ENCODE results near the gene EMD.
"Not testable (repeated sequence)": the region's sequence is repeated elsewhere in the genome, so short reads cannot be mapped to it uniquely, and the experiment has no call there.

Gene EMD

DNA sequence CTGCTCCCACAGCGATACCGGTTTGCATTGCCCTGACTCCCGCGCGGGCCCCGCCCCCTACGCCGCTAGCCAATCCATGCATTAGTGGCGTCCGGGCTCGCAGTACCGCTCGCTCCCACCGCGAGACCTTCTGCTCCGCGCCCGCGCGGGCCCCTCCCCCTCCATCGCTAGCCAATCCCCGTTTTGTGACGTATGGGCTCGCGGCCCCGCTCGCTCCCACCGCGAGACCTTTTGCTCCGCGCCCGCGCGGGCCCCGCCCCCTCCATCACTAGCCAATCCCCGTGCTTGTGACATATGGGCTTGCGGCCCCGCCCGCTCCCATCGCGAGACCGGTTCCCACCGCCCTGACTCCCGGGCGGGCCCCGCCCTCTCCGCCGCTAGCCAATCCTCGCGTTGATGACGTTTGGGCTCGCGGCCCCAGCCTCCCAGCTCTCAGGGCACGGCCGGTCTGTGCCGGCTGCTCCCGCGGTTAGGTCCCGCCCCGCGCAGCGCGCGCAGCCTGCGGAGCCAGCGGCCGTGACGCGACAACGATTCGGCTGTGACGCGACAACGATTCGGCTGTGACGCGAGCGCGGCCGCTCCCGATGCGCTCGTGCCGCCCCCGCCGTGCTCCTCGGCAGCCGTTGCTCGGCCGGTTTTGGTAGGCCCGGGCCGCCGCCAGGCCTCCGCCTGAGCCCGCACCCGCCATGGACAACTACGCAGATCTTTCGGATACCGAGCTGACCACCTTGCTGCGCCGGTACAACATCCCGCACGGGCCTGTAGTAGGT is at the start of gene EMD:
Gene EMD, plus strand, starts transcription at position 497 of the 770 bp plus-strand sequence. Its CDS starts 190 bp downstream, at position 687.
- DNase-seq (ENCODE audit: low spot score): peak; percentile 89

DNA sequence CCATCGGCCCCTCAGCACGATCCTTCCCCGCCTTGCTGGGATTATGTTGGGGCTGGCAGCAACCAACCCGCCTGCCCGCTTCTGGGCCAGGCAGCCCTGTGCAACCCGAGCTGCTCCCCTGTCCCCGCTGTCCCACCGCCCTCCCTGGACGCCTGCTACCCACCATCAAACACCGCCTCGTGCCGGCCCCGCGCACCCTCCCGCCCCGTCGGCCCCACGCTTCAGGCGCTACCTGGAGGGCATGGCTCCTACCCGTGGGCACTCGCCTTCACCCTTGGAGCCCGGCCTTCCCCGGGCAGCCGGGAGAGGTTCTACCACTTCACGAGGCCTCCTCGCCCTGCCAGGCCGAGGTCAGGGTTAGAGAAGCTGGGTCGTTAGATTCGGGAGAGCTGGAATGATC is 46.5 kb upstream of the EMD start:
- no peak for DNase-seq (ENCODE audit: low spot score)

DNA sequence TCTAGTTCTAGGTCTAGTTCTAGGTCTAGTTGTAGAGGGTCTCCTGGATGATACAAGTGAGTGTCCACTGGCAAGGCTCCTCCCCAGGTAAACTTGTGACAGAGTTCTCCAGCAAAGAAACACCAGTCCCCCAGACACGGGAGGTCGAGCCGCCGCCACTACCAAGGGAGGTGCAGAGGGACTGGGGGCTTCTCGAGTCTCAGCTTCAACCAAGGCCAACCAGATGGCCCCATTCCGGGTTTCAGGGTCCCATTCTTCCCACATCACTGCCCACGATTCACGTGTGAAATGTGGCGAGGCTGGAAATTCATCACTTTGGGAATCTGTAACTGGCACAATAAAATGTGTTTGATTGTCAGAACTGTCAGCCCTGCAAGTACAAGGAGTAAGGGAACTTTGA is 46.0 kb upstream of the EMD start:
- no peak for DNase-seq (ENCODE audit: low spot score)

DNA sequence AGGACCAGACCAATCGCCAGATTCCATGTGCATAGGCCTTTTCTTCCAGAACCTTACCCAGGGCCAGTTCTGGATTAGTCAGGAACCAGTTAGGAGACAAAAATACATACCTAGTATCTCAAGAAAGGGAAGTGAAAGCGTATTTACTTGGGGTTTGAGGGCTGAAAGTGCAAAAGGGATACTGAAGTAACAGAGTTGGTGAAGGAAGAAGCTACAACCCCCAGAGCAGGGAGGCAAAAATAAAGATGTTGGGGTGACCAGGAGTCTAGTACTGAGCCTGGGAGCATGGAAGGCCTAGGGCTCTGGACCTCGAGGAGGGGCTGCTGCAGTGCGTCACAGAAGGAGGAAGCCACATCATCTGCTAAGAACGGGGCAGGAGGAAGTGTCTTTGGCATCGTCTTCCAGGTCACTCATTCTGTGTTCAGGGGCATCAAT is 45.2 kb upstream of the EMD start:
- peak; percentile 54 for DNase-seq (ENCODE audit: low spot score)

DNA sequence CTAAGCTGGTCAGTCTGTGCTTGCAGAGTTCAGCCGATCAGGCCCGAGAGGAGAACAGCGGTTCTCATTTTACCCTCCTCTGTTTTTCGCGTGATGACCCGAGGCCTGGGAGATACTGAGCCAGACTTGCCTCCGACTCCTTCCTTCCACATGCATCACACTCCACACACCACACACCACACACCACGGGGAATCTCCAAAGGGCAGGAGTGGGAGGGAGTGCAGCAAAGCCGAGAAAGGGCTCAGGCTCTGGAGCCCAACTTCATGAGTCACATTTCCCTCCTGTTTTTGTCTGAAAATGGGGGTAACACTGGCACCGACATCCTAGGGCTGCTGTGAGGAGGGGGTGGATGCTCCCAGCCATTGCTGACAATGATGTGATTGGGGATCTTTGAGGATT is 44.6 kb upstream of the EMD start:
- DNase-seq (ENCODE audit: low spot score): no peak

DNA sequence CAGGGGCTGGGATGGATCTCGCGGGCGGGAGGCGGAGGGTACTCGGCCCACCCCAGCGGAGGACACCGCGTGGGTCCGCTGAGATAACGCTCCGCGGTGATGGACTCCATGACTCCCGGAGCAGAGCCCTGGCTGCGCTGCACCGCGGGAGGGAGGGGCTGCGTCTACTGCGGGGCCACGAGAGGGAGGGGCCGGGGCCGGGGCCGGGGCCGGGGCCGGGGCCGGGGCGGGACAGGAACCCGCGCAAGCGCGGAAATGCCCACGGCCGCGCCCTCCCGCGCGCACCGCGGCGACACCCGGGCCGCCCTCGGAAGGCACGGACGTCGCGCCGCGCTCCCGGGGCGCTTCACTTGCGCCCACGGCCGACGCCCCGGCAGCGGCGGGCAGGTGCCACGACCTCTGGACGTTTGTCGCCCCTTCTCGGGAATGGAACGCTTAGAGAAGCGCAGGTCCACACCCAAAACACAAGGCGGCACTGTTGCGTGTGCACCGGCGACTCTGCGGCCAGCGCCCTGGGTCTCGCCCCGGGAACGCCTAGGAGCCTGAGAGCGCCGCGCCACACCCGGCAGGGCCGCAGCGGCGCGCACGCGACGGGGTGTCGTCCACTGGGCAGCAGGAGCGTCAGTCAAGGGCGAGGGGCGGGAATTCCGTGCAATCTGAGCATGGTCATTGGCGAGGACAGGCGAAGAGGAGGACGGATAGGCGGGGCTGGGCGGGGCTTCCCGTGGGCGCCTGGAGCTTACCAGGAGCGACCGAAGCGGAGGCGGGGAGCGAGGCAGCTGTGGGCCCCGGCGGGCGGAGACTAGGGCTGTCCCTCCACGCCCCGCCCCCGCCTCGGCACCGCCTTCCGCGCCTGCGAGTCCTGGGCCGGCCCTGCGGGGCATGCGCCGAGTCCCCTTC is 37.4 kb upstream of the EMD start:
- DNase-seq (ENCODE audit: low spot score): not testable (repeated sequence)

DNA sequence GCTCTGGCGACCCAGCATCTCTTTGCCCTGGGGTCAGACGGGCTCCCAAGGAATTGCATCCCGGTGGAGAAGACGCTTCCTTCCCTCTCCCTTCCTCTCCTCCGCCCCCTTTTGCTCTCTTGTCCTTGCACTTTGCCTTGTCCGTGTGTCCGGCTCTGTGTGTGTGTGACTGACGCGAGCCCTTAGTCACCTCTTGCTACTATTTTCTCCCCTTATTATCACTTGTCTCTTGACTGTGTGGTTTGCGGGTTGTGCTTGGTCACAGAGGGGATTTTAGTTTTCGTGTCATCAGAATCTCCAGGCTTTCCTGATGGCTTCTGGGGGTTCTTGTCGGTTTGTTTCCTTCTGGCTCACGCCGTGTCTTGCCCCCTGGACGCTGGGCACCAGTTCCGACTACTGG is 36.0 kb upstream of the EMD start:
- DNase-seq (ENCODE audit: low spot score): not testable (repeated sequence)

DNA sequence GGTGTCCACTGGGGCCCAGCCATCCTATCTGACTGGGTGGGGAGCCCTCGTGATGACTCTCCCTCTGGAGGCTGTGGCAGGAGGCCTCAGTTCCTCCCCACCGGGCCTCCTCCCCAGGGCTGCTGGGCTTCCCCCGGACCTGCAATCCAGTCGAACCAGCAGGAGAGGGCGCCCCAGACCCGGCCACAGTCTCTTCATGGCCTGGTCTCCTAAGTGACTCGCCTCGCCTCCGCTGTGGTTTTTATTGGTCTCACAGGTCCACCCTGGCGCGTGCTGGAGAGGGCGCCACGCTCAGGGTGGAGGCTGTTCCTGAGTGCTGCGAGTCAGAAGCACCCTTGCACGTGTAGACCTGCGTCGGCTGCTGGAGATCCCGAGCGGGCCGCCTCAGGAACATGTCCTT is 35.5 kb upstream of the EMD start:
- DNase-seq (ENCODE audit: low spot score): not testable (repeated sequence)

DNA sequence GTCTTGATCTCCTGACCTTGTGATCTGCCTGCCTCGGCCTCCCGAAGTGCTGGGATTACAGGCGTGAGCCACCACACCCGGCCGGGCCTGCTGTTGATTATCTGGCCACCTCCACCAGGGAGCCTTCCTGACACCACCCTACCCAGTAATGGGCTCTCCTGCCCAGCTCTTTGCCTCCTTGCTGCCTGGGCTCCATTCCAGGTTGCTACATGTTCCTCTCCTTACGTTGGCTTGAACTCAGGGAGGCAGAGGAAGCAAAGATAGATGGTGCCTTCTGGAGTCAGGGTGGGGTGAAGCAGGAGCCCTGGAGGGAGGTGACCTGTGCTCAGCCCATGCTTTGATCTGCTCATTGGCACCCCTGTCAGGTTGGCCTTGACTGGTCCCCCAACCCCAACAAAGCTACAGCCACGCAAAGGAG is 31.0 kb upstream of the EMD start:
- no peak for DNase-seq (ENCODE audit: low spot score)

DNA sequence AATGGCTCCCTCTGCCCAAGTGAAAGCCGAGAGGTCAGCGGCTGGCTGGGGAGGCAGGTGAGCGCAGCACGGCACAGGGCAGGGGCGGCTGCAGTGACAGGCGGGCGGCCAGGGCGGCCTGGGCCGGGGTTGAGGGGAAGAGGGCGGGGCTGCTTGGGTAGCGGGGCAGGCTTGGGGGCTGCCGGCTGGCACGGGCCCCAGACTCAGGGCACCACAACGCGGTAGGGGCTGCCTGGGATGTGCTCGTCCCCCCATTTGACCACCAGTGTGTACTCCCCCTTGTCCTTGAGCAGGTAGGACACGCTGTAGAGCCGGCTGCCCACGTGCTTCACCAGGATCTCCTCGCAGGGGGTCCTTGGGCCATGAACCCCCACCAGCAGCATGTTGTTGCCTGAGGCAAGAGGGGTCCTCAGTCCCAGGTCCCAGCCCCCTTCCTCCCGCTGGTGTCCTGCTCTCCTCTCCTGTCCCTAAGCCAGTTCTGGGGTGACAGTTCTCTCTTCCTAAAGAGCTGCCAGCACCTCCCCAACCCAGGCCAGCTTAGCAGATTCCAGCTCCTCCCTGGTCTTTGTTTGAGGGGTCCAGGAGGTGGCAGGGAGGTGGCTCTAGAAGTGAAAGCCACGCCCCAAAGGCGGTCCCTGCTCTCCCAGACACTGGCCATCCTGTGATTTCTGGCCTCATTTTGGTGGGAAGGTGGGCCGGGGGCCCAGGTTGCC is 30.3 kb upstream of the EMD start:
- no peak for DNase-seq (ENCODE audit: low spot score)

DNA sequence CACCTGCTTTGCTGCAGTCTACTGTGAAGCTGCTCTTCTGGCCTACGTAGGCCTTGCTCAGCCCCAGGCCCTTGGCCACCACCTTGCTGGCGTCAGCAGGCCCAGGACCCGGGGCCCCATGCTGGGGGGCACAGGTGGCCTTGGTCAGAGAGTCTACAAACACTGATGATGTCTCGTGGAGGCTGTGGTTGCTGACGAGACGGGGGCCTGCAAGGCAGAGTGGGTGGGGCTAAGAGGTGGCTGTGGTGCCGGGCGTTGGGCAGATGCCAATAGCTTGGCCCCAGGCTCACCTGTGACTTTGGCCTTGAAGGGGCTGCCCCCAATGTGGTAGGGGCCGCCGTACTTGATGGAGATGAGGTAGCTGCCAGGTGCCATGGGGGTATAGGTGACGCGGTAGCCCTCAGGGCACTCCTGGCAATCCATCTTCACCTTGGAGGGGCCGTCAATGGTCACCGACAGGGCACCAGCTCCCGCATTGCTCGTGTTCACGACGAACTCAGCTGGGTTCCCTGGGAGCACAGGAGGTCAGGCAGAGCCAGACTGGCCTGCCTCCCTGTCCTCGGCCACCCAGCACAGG is 29.6 kb upstream of the EMD start:
- DNase-seq (ENCODE audit: low spot score): no peak

DNA sequence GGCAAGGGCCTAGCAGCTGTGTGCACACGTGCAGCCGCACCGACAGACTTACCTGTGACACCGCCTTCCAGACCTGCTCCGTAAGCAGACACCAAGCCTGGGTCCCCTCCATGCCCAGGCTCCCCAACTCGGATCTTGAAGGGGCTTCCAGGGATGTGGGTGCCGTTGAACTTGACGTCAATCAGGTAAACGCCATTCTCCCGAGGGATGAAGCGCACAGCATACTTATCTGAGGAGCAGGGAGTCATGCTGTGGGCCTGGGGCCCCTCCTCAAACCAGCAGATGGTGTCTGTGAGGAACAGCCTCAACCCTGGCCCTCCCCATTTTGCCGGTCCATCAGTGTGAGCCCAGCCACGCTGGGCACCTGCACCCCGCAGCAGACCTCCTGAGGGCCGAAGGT is 29.1 kb upstream of the EMD start:
- no peak for DNase-seq (ENCODE audit: low spot score)

DNA sequence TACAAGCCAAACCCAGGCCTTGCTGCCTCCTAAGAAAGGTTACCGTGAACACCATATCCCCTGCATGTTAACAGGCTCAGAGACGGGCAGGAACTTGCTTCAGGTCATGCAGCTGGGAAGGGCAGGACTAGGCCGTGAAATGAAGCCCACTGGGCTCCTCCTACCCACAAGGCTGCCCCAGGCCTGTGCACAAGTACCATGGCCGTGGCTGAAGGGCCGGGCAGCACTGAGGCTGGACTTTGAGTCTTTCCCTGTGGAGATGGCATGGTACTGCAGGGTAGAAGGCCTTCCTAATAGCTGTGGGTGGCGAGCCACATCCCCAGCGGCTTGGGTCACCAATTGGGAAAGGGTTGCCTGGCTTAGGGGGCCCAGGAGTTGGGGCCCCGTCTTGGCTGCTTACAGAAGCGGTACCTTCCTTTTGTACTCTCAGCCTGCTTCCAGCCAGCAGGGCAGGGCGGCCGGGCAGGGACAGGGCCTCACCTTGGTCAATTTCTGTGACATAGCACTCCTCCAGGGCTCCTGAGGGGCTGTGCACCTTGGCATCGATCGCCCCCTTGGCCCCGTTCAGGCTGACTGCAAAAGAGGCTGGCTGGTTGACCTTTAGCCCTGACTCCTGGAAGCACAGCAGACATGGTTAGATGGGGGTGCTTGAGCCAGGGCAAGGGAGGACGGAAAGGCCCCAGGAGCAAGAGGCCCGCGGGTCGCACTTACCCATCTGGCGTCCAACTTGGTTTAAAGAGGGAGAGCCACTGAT is 28.5 kb upstream of the EMD start:
- no peak for DNase-seq (ENCODE audit: low spot score)

DNA sequence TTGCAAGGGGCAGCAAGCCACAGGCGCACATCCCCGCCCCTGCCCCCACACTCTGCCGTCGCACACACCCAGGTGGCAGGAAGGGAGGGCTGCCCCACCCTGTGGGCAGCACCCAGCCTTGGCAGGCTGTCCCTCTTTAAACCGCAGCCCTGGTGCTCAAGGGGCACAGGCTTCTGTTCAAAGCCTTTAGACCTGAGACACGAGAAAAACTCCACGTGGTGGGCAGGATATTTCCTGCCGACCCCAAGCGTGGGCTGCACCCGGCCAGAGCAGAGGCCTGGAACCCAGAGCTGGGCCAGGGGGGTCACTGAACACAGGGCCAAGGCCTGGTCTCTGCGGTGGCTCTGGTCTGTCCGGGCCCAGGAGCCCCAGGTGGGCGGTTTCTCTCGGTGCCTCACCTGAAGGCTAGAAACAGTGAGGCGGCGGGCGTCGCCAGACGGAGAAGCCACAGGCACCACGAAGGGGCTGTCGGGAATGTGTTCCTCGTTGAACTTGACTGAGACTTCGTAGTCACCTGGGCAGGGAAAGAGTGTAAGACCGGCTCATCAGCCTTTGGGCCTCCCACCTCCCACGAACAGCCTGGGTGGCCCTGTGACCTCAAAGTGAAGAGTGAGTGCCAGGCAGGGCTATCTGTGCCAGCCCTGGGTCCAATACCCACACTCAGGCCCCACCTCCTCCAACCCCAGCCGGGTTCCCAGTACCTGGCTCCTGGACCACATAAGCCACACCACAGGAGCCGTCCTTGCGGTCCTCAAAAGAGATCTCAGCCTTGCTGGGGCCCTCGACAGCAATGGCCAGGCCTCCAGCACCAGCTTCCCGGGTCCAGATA is 27.7 kb upstream of the EMD start:
- no peak for DNase-seq (ENCODE audit: low spot score)

DNA sequence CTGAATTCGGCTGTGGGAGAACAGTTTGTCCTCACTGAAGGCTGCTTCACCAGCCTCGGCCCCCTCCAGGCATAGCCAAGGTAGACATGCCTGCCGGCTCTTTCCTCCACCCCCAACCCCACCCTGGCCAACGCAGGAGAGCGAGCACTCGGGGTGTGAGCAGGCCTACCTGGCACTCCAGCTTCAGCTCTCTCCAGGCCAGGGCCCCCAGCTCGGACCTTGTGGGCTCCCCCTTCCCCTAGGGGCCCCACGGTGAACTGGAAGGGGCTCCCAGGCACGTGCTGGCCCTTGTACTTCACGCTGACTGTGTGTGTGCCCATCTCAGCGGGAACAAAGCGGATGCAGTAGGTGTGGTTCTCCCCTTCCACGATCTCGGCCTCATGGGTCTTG is 27.1 kb upstream of the EMD start:
- DNase-seq (ENCODE audit: low spot score): no peak

DNA sequence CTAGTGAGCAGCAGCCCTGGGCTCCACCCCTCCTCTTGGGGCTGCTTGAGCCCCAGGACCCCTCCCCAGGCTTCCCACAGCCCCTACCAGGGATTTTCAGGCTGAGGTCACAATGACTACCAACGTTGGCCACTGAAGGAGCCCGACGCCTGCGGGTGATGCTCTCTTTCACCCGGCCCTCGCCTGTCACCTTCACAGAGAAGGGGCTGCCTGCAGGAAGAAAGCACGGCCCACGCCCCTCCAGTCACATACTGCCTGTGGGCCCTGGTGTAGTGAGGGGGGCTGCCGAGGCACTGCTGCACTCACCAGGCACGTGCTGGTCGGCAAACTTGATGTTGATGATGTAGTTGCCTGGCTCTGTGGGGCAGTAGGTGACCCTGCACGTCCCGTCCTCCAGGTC is 26.6 kb upstream of the EMD start:
- DNase-seq (ENCODE audit: low spot score): no peak

DNA sequence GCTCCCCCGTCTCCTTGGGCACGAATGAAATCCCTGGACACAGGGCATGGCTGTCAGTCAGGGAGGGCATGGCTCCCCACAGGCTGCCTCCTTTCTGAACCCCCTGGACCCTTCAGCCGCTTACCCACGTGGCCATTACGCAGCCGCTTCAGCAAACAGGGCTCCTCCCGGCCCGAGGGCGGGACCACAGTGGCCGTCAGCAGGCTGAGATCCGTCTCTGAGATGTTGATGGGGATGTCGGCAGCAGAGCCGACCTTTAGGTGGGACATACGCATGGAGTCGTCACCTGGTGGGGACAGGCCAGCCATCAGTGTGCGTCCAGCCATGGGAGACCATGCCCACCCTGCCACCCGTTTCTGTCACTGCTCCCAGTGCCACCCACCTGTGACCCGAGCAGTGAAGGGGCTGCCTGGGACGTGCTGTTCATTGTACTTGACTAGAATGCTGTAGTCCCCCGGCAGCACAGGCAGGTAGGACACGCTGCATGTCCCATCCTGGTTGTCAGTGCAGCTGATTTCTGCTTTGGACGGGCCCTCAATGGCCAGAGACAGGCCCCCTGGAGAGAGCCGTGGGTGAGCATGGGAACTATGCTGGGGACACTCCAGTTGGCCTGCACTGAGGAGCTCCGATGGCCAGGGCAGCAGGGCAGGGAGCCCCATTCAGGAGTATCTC is 25.8 kb upstream of the EMD start:
- DNase-seq (ENCODE audit: low spot score): no peak

DNA sequence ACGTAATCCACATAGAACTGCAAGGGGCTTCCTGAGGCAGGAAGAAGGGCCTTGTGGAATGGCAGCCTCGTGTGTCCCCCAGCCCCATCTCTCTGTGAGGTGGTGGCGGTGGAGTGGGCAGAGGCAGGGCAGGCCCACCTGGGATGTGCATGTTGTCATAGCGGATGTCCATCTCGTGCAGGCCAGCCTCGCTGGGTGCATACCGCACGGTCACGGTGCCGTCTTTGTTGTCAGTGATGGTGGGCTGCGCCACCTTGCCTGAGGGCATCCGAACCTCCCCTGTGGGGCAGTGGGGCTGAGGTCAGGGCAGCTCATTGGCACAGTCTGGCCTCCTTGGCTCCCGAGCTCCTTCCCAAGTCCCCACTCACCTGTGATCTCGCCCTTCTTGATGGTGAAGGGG is 25.1 kb upstream of the EMD start:
- DNase-seq (ENCODE audit: low spot score): no peak

DNA sequence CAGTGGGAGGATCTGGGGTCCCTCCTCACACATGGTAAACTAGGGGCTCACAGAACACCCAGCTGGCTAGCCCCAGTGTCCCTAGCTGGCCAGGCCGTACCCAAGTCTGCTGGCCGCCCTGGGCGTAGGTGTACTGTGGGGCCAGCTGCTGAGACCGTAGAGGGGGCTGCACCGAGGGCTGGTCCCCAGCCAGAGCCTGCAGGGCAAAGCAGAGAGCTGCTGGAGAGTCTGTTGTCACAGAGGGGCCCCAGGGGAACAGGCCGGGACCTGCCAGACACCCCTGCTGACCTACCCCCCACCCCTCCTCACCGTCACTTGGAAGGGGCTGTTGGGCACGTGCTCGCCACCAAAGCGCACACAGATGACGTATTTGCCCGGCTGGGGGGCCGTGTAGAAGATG is 24.6 kb upstream of the EMD start:
- DNase-seq (ENCODE audit: low spot score): no peak

Measured in kidney capillary endothelial cell (primary cell).